Progenitor cell of endocrine pancreas (in vitro differentiated cells): Measurements from ENCODE around the gene TCF12. TPM values are rescaled to one million over a fixed set of nuclear protein-coding genes. Genes with fewer than 3 reads are reported as not detected.
A peak's percentile ranks its signal among the peaks of the same experiment; 100 is the strongest.

Source experiments
- DNase-seq: peaks from one replicate; pipeline ENCODE4 v3.0.0; 2021; ENCODE audit warnings: low spot score; ENCODE audit not compliant: unreplicated experiment
- H3K27ac Mint-ChIP-seq: 2 replicates; pipeline ENCODE4 v1.8.0; 2021; ENCODE audit warnings: mild to moderate bottlenecking, moderate library complexity, mixed read lengths
- H3K27me3 Mint-ChIP-seq: 2 replicates; pipeline ENCODE4 v1.8.0; 2021; ENCODE audit warnings: mixed read lengths
- H3K36me3 Mint-ChIP-seq: 2 replicates; pipeline ENCODE4 v1.8.0; 2022; ENCODE audit warnings: mixed read lengths; ENCODE audit not compliant: insufficient read depth
- H3K4me1 Mint-ChIP-seq: 2 replicates; pipeline ENCODE4 v1.8.0; 2021; ENCODE audit warnings: low read depth, mixed read lengths
- H3K4me3 Mint-ChIP-seq: 2 replicates; pipeline ENCODE4 v1.8.0; 2021; ENCODE audit warnings: low read depth, mild to moderate bottlenecking, moderate library complexity, mixed read lengths
- H3K9me3 Mint-ChIP-seq: 2 replicates; pipeline ENCODE4 v1.8.0; 2021; ENCODE audit warnings: low read depth, mixed read lengths
- total RNA-seq: library from RNA; stranded (reverse); gene quantifications from 2 replicates; pipeline ENCODE4 v1.2.1, GENCODE V29; 2021
- TF ChIP-seq, protein P1 (sequence below): fragments of 200-600 bp; sonication (generic); IDR thresholded peaks from one replicate; pipeline ENCODE4 v1.5.0; 2021; ENCODE audit warnings: antibody characterized with exemption, mild to moderate bottlenecking; ENCODE audit not compliant: unreplicated experiment

Gene TCF12
- total RNA-seq, 1 donor from 2014 or later: 164 TPM

DNA sequence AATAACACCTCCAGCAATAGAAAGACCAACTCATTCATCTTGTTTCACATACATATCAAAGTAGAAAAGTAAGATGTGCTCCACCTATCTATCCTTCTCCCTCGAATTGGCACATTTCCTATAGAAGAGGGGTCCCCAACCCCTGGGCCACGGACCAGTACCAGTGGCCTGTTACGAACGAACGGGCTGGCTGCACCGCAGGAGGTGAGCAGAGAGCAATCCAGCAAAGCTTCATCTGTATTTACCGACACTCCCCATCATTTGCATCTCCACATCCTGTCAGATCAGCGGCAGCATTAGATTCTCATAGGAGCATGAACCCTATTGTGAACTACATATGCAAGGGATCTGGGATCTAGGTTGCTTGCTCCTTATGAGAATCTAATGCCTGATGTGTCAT is 362.9 kb downstream of the TCF12 start:
- no peak for DNase-seq
- H3K4me1 Mint-ChIP-seq: no peaks in the 10 kb centered on the region
- H3K4me3 Mint-ChIP-seq: no peak overlapping the region
- TF ChIP-seq, protein P1, sequence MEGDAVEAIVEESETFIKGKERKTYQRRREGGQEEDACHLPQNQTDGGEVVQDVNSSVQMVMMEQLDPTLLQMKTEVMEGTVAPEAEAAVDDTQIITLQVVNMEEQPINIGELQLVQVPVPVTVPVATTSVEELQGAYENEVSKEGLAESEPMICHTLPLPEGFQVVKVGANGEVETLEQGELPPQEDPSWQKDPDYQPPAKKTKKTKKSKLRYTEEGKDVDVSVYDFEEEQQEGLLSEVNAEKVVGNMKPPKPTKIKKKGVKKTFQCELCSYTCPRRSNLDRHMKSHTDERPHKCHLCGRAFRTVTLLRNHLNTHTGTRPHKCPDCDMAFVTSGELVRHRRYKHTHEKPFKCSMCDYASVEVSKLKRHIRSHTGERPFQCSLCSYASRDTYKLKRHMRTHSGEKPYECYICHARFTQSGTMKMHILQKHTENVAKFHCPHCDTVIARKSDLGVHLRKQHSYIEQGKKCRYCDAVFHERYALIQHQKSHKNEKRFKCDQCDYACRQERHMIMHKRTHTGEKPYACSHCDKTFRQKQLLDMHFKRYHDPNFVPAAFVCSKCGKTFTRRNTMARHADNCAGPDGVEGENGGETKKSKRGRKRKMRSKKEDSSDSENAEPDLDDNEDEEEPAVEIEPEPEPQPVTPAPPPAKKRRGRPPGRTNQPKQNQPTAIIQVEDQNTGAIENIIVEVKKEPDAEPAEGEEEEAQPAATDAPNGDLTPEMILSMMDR: no peak
- no peaks in the 10 kb centered on the region for H3K9me3 Mint-ChIP-seq
- H3K36me3 Mint-ChIP-seq: peaks cover 37% of the 10 kb centered on the region
- no peaks in the 10 kb centered on the region for H3K27me3 Mint-ChIP-seq
- no peak overlapping the region for H3K27ac Mint-ChIP-seq

DNA sequence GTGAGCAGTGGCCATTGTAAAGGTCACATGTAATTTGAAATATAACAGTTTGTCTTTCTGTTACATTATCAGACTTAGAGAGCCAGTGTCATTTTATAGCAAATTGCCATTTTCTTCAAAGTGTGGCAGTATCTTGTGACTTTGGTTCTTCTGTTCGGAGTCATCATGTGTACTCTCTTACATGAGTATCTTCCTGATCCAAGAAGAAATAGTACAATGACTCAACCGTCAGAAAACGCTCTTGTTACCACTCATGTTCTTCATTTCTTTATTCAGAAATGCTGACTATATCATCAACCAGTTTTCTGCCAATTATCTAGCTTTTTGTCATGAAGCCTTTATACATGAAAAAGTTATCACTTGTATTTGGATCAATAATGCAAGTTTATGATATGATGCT is 364.2 kb downstream of the TCF12 start:
- no peak for DNase-seq
- TF ChIP-seq, protein P1: no peak
- H3K4me3 Mint-ChIP-seq: no peak overlapping the region
- no peaks in the 10 kb centered on the region for H3K9me3 Mint-ChIP-seq
- H3K36me3 Mint-ChIP-seq: peaks cover 39% of the 10 kb centered on the region
- H3K4me1 Mint-ChIP-seq: peaks cover 6% of the 10 kb centered on the region
- H3K27me3 Mint-ChIP-seq: no peaks in the 10 kb centered on the region
- H3K27ac Mint-ChIP-seq: peak overlapping the region; percentile 25

DNA sequence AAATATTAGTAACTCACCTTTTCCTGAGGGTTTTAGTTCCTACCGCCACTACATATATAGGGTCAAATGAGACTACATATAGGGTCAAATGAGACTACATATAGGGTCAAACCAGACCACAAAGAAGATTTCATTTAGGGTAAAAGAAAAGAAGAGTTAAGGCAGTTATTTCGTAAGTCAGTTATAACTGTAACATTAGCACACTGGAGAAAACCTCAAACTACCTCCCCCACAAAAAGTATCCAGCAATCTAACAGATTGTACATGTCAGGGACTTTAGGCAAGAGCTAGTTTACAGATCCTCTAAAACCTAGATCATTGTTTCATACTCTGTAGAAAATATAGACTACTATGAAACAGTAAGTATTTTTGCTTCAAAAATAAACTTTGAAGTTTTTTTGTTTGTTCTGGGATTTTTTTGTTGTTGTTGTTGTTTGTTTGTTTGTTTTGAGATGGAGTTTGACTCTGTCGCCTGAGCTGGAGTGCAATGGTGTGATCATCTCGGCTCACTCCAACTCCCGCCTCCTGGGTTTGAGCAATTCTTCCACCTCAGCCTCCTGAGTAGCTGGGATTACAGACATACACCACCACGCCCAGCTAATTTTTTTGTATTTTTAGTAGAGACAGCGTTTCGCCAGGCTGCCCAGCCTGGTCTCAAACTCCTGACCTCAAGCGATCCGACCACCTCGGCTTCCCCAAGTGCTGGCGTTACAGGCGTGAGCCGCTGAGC is 365.5 kb downstream of the TCF12 start:
- peak overlapping the region; percentile 7 for H3K27ac Mint-ChIP-seq
- no peak for DNase-seq
- H3K4me1 Mint-ChIP-seq: peaks cover 6% of the 10 kb centered on the region
- no peak overlapping the region for H3K4me3 Mint-ChIP-seq
- no peaks in the 10 kb centered on the region for H3K9me3 Mint-ChIP-seq
- peaks cover 35% of the 10 kb centered on the region for H3K36me3 Mint-ChIP-seq
- H3K27me3 Mint-ChIP-seq: no peaks in the 10 kb centered on the region
- TF ChIP-seq, protein P1: no peak

DNA sequence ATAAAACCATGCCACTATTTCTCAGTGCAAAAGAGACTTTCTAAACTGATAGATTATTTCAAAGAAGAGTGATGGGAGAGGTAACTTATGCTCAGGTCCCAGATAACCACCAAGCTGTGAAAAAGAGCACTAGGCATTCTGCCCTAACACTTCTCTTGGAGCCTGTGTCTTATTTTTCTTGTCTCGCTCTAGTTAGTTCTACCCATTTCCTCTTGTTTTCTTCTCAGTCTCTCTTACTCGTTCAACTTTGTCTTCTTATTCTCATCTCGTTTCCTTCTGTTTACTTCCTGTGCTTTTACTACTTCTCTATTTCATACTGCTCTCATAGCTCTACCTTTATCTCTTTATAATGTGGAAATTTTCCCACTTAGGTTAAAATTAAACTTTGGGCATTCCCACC is 366.1 kb downstream of the TCF12 start:
- peak overlapping the region; percentile 0 for H3K27ac Mint-ChIP-seq
- peaks cover 6% of the 10 kb centered on the region for H3K4me1 Mint-ChIP-seq
- no peaks in the 10 kb centered on the region for H3K27me3 Mint-ChIP-seq
- TF ChIP-seq, protein P1: no peak
- no peak overlapping the region for H3K4me3 Mint-ChIP-seq
- no peak for DNase-seq
- H3K9me3 Mint-ChIP-seq: no peaks in the 10 kb centered on the region
- peaks cover 33% of the 10 kb centered on the region for H3K36me3 Mint-ChIP-seq

DNA sequence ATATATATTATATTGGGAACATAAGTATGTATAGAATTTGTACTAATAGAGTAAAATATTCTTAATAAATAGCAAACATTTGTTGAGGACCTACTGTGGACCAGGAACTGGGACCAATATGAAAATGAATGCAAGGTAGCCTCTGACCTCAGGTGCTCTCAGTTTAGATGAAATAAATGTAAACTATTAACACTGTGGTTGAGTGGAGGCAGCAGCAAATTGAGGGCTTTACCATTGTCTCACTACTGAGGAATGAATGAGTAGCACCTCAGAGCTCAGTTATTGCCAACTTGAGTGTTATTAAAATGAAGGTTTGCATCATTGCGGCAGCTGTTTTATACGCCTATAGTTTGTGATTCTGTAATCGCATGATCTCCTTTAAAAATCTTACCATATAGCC is 366.9 kb downstream of the TCF12 start:
- TF ChIP-seq, protein P1: no peak
- Mint-ChIP-seq H3K27ac (peak overlapping the region; percentile 84), H3K36me3 (peaks cover 33% of the 10 kb centered on the region)

More for the DNA sequence above, 366.9 kb downstream of the TCF12 start:
- Mint-ChIP-seq H3K9me3 (no peaks in the 10 kb centered on the region), H3K4me3 (no peak overlapping the region), H3K27me3 (no peaks in the 10 kb centered on the region), H3K4me1 (peaks cover 6% of the 10 kb centered on the region)
- DNase-seq: no peak
